Progenitor cell of endocrine pancreas (in vitro differentiated cells): ENCODE measurements around the gene RABAC1. TPM values are rescaled to one million over a fixed set of nuclear protein-coding genes. Genes with fewer than 3 reads are reported as not detected.

Experiments
- DNase-seq: peaks from one replicate; pipeline ENCODE4 v3.0.0; 2021; ENCODE audit warnings: low spot score; ENCODE audit not compliant: unreplicated experiment
- H3K27ac Mint-ChIP-seq: 2 replicates; pipeline ENCODE4 v1.8.0; 2021; ENCODE audit warnings: mild to moderate bottlenecking, moderate library complexity, mixed read lengths
- H3K27me3 Mint-ChIP-seq: 2 replicates; pipeline ENCODE4 v1.8.0; 2021; ENCODE audit warnings: mixed read lengths
- H3K36me3 Mint-ChIP-seq: 2 replicates; pipeline ENCODE4 v1.8.0; 2022; ENCODE audit warnings: mixed read lengths; ENCODE audit not compliant: insufficient read depth
- H3K4me1 Mint-ChIP-seq: 2 replicates; pipeline ENCODE4 v1.8.0; 2021; ENCODE audit warnings: low read depth, mixed read lengths
- H3K4me3 Mint-ChIP-seq: 2 replicates; pipeline ENCODE4 v1.8.0; 2021; ENCODE audit warnings: low read depth, mild to moderate bottlenecking, moderate library complexity, mixed read lengths
- H3K9me3 Mint-ChIP-seq: 2 replicates; pipeline ENCODE4 v1.8.0; 2021; ENCODE audit warnings: low read depth, mixed read lengths
- CTCF ChIP-seq: fragments of 200-600 bp; sonication (generic); IDR thresholded peaks from one replicate; pipeline ENCODE4 v1.5.0; 2021; ENCODE audit warnings: antibody characterized with exemption, mild to moderate bottlenecking; ENCODE audit not compliant: unreplicated experiment
- total RNA-seq: library from RNA; stranded (reverse); gene quantifications from 2 replicates; pipeline ENCODE4 v1.2.1, GENCODE V29; 2021

Gene RABAC1
- total RNA-seq, 1 donor from 2014 or later: 86.6 TPM

GRCh38 chr19:41922585-41922984 lies 36.5 kb downstream of the RABAC1 start:
- no peak overlapping the region for H3K27ac Mint-ChIP-seq
- TF ChIP-seq CTCF: no peak

GRCh38 chr19:41921577-41922576 lies 37.2 kb downstream of the RABAC1 start:
- no peak overlapping the region for H3K4me3 Mint-ChIP-seq
- peaks cover 18% of the 10 kb centered on the region for H3K27me3 Mint-ChIP-seq

More at GRCh38 chr19:41922585-41922984, 36.5 kb downstream of the RABAC1 start:
- H3K9me3 Mint-ChIP-seq: no peaks in the 10 kb centered on the region
- no peaks in the 10 kb centered on the region for H3K4me1 Mint-ChIP-seq
- H3K36me3 Mint-ChIP-seq: no peaks in the 10 kb centered on the region
- H3K27me3 Mint-ChIP-seq: peaks cover 18% of the 10 kb centered on the region
- no peak overlapping the region for H3K4me3 Mint-ChIP-seq
- no peak for DNase-seq

GRCh38 chr19:41920882-41921576 lies 38.1 kb downstream of the RABAC1 start:
- no peak for TF ChIP-seq CTCF
- Mint-ChIP-seq H3K4me3 (no peak overlapping the region), H3K9me3 (no peaks in the 10 kb centered on the region), H3K4me1 (no peaks in the 10 kb centered on the region), H3K27ac (no peak overlapping the region), H3K36me3 (no peaks in the 10 kb centered on the region), H3K27me3 (peaks cover 18% of the 10 kb centered on the region)
- no peak for DNase-seq

More at GRCh38 chr19:41921577-41922576, 37.2 kb downstream of the RABAC1 start:
- H3K27ac Mint-ChIP-seq: no peak overlapping the region
- no peaks in the 10 kb centered on the region for H3K4me1 Mint-ChIP-seq
- no peak for DNase-seq
- no peaks in the 10 kb centered on the region for H3K9me3 Mint-ChIP-seq
- no peaks in the 10 kb centered on the region for H3K36me3 Mint-ChIP-seq
- TF ChIP-seq CTCF: no peak

GRCh38 chr19:41919948-41920712 lies 39.0 kb downstream of the RABAC1 start:
- Mint-ChIP-seq H3K27me3 (peaks cover 18% of the 10 kb centered on the region), H3K9me3 (no peaks in the 10 kb centered on the region), H3K4me3 (no peak overlapping the region), H3K36me3 (no peaks in the 10 kb centered on the region), H3K27ac (no peak overlapping the region), H3K4me1 (no peaks in the 10 kb centered on the region)
- TF ChIP-seq CTCF: no peak
- no peak for DNase-seq
